ENCODE results near the gene GARIN3.

GRCh38 chr5:157155297-157155696 is 10.8 kb downstream of the GARIN3 start:
- TF ChIP-seq CTCF (IDR thresholded peaks at IDR 0.05; ENCODE audit: low read depth, low read length, poor library complexity, severe bottlenecking): no peak
- TF ChIP-seq EZH2phosphoT487 (IDR thresholded peaks at IDR 0.05; ENCODE audit: borderline replicate concordance, low read length): no peak
